Measurements from ENCODE around the gene FRS2. TPM values are rescaled to one million over a fixed set of nuclear protein-coding genes. Genes with fewer than 3 reads are reported as not detected.

The FRS2 gene
- total RNA-seq, 1 donor from 2014 or later, result 31.4 TPM

DNA sequence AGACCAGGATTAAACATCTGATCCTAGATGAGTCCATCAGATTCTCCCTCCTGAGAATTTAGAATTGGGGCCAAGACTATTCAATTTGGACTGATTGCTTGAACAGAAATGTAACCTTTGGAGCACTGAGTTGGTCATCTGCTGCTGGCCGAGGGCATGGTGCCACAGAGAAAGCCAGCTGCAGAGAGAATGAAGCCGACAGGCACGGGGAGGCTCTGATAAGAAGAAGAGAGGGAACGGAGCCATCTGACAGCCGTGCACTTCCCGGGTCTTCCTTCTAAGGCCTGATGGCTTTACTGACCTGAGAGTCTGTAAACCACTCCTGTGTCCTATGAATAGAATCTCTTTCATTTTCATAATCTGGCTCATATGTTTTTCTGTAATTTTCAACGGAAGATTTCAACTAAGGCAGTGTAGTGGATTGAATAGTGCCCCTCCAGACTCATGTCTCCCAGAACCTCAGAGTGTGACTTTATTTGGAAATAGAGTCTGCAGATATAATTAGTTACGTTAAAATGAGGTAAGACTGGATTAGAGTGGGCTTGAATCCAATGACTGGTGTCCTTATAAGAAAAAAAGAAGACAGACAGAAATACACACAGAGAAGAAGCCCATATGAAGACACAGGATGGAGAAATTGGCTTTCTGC, 39.1 kb upstream of the FRS2 start:
- Mint-ChIP-seq H3K4me3 (no peak overlapping the region), H3K27ac (ENCODE audit: unreplicated experiment) (no peak overlapping the region), H3K36me3 (ENCODE audit: low read depth) (no peaks in the 10 kb centered on the region), H3K4me1 (peaks cover 24% of the 10 kb centered on the region), H3K9me3 (no peaks in the 10 kb centered on the region), H3K27me3 (ENCODE audit: low read depth) (no peaks in the 10 kb centered on the region)
- no peak for DNase-seq (ENCODE audit: low read depth, low spot score)
- TF ChIP-seq, protein P1, sequence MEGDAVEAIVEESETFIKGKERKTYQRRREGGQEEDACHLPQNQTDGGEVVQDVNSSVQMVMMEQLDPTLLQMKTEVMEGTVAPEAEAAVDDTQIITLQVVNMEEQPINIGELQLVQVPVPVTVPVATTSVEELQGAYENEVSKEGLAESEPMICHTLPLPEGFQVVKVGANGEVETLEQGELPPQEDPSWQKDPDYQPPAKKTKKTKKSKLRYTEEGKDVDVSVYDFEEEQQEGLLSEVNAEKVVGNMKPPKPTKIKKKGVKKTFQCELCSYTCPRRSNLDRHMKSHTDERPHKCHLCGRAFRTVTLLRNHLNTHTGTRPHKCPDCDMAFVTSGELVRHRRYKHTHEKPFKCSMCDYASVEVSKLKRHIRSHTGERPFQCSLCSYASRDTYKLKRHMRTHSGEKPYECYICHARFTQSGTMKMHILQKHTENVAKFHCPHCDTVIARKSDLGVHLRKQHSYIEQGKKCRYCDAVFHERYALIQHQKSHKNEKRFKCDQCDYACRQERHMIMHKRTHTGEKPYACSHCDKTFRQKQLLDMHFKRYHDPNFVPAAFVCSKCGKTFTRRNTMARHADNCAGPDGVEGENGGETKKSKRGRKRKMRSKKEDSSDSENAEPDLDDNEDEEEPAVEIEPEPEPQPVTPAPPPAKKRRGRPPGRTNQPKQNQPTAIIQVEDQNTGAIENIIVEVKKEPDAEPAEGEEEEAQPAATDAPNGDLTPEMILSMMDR (conservative IDR thresholded peaks at IDR 0.05), result no peak

DNA sequence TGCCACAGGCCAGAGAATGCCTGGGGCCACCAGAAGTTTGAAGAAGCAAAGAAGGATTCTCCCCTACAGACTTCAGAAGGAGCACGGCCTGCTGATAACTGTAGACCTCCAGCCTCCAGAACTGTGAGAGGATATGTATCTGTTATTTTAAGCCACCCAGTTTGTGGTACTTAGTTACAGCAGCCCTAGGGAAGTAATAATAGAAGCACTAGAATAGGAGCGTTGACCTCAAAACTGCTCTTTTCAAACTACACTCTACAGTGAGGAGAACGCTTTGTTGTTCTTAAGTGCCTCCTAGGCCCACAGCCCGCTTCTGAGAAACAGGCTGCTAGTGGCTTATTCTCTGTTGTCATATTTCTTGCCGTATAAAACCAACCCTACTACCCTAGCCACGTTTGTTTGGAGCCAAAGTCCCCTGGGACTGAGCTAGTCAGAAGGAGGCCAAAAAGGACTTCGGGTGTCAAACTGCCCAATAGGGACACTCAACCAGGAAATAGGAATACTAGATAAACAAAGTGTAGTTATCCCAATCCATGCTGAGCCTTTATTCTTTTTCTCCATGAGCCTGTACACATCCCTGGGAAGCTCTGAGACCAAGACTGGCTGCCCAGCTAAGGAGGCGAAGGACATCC, 38.5 kb upstream of the FRS2 start:
- H3K27me3 Mint-ChIP-seq (ENCODE audit: low read depth), result no peaks in the 10 kb centered on the region
- no peak for DNase-seq (ENCODE audit: low read depth, low spot score)

DNA sequence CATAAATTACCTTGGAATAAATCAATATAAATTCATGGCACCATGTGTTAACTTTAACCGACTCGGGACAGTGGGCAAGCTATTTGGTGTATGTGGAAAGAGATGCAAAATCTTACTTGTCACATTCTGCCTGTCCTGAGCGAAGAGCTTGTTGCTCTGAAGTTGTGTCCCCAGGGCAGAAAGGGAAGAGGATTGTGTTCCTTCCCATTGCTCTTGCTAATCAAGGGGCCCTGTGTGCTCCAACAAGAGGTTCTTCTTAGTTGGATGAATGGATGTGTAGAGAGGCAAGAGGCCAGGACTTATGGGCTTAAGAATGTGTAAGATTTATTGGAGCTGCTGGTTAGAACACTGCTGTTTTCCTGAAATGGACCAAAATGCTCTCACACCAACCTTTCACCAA, 36.5 kb upstream of the FRS2 start:
- H3K36me3 Mint-ChIP-seq (ENCODE audit: low read depth), result no peaks in the 10 kb centered on the region
- H3K27ac Mint-ChIP-seq (ENCODE audit: unreplicated experiment), result no peak overlapping the region
- no peak for DNase-seq (ENCODE audit: low read depth, low spot score)
- no peaks in the 10 kb centered on the region for H3K9me3 Mint-ChIP-seq
- TF ChIP-seq, protein P1 (conservative IDR thresholded peaks at IDR 0.05), result no peak
- H3K4me3 Mint-ChIP-seq, result no peak overlapping the region
- H3K4me1 Mint-ChIP-seq, result peaks cover 20% of the 10 kb centered on the region
- no peaks in the 10 kb centered on the region for H3K27me3 Mint-ChIP-seq (ENCODE audit: low read depth)

More for the DNA sequence above, 38.5 kb upstream of the FRS2 start:
- H3K4me1 Mint-ChIP-seq, result peaks cover 24% of the 10 kb centered on the region
- H3K9me3 Mint-ChIP-seq, result no peaks in the 10 kb centered on the region
- H3K27ac Mint-ChIP-seq (ENCODE audit: unreplicated experiment), result no peak overlapping the region
- H3K36me3 Mint-ChIP-seq (ENCODE audit: low read depth), result no peaks in the 10 kb centered on the region
- H3K4me3 Mint-ChIP-seq, result no peak overlapping the region
- TF ChIP-seq, protein P1 (conservative IDR thresholded peaks at IDR 0.05), result no peak

DNA sequence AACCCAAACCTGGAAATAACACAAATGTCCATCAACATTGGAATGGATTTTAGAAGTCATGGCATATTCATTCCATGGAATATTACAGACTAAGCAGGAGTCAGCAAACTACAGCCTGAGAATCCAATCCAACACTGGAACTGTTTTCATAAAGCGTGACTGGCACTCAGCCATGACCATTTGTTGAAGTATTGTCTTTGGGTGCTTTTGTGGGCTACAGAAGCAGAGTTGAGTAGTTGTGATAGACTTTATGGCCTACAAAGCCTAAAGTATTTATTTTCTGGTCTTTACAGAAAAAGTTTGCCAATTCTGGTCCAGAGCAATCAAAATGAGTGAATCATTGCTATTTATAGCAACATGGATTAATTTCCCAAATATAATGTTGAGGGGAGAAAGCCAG, 34.5 kb upstream of the FRS2 start:
- H3K4me3 Mint-ChIP-seq, result no peak overlapping the region
- no peaks in the 10 kb centered on the region for H3K36me3 Mint-ChIP-seq (ENCODE audit: low read depth)
- peaks cover 11% of the 10 kb centered on the region for H3K4me1 Mint-ChIP-seq
- H3K27ac Mint-ChIP-seq (ENCODE audit: unreplicated experiment), result no peak overlapping the region
- DNase-seq (ENCODE audit: low read depth, low spot score), result no peak
- TF ChIP-seq, protein P1 (conservative IDR thresholded peaks at IDR 0.05), result no peak
- no peaks in the 10 kb centered on the region for H3K9me3 Mint-ChIP-seq
- no peaks in the 10 kb centered on the region for H3K27me3 Mint-ChIP-seq (ENCODE audit: low read depth)

DNA sequence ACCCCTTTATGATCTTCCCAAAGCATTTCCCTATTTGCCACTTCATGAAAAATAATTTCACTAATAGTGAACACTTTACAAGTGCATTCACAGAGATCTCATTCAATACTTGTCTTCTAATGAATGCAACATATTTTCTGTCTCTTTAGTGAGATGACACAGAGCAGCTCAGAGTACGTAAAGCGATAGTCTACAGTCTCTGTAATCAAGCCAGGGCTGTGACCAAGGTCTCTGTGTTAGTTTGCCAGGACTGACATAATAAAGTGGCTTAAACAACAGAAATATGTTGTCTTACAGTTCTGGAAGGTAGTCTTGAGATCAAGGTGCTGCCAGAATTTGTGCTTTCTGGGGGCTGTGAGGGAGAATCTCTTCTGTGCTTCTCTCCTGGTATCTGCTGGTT, 33.1 kb upstream of the FRS2 start:
- Mint-ChIP-seq H3K36me3 (ENCODE audit: low read depth) (no peaks in the 10 kb centered on the region), H3K9me3 (no peaks in the 10 kb centered on the region), H3K4me3 (no peak overlapping the region), H3K27me3 (ENCODE audit: low read depth) (no peaks in the 10 kb centered on the region), H3K27ac (ENCODE audit: unreplicated experiment) (no peak overlapping the region), H3K4me1 (peaks cover 11% of the 10 kb centered on the region)
- no peak for DNase-seq (ENCODE audit: low read depth, low spot score)
- TF ChIP-seq, protein P1 (conservative IDR thresholded peaks at IDR 0.05), result no peak
